ENCODE measurements around the gene ADGRV1.
"Not testable (repeated sequence)": the region's sequence is repeated elsewhere in the genome, so short reads cannot be mapped to it uniquely, and the experiment has no call there.

ADGRV1 gene

DNA sequence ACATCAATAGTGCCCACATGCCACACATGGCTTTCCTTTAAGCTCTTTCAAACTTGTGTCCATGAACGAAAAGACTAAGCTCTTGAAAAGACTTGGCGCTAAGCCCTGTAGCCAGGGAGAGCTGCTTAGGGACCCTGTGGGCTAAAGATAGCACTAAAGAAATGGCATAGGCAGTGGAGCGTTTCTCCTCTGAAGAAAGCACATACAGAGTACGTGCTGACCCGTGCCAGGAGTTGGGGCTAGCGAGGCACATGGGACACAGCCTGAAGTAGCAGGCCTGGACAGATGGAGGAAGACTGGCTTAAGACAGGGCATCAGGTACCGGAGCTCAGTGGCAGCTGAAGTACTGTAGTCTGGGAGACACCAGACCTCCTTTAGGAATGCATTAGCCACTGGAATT lies 39.7 kb downstream of the ADGRV1 start:
- Histone ChIP-seq H3K27ac (no peak overlapping the region), H3K4me3 (no peak overlapping the region), H3K36me3 (ENCODE audit: insufficient read depth, low read length) (no peaks in the 10 kb centered on the region), H3K9ac (ENCODE audit: insufficient read length) (no peak overlapping the region), H3K9me3 (ENCODE audit: low read depth, low read length) (no peaks in the 10 kb centered on the region)
- no peak for TF ChIP-seq EZH2 (IDR thresholded peaks at IDR 0.05)
- TF ChIP-seq FOXP2 (optimal IDR thresholded peaks at IDR 0.05; ENCODE audit: control extremely low read depth, extremely low read length, insufficient read depth), result no peak
- TF ChIP-seq POLR2AphosphoS5 (IDR thresholded peaks at IDR 0.05; ENCODE audit: borderline replicate concordance, low read depth, low read length), result no peak
- DNase-seq (ENCODE audit: low read depth, low spot score), result no peak

DNA sequence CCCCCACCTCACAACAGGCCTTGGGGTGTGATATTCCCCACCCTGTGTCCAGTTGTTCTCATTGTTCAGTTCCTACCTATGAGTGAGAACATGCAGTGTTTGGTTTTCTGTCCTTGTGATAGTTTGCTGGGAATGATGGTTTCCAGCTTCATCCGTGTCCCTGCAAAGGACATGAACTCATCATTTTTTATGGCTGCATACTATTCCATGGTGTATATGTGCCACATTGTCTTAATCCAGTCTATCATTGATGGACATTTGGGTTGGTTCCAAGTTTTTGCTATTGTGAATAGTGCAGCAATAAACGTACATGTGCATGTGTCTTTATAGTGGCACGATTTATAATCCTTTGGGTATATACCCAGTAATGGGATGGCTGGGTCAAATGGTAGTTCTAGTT lies 41.7 kb downstream of the ADGRV1 start:
- H3K36me3 ChIP-seq (ENCODE audit: insufficient read depth, low read length); DNase-seq (ENCODE audit: low read depth, low spot score); H3K9me3 ChIP-seq (ENCODE audit: low read depth, low read length); H3K9ac ChIP-seq (ENCODE audit: insufficient read length); H3K4me3 ChIP-seq; H3K27ac ChIP-seq: not testable (repeated sequence)

DNA sequence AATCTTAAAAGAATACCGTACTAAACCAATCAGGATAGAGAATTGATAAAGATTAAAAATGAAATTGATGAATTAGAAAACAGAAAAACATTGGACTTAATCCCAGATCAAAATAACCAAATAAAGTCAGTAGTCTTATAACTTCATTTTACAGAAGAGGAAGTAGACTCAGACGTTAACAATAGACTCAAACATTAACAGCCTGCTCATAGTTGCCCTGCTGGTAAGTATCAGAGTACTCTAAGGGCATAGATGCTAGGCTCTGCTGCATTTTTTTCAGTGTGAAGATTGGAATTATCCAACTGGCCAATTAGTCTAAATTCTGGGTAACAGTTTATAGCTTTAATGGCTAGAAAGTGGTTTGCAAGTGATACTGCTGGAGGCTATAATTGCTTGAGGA lies 42.9 kb downstream of the ADGRV1 start:
- H3K9me3 ChIP-seq (ENCODE audit: low read depth, low read length), result no peaks in the 10 kb centered on the region
- no peak overlapping the region for H3K27ac ChIP-seq
- no peak overlapping the region for H3K4me3 ChIP-seq
- no peak for DNase-seq (ENCODE audit: low read depth, low spot score)
- TF ChIP-seq EZH2 (IDR thresholded peaks at IDR 0.05) (no peak), FOXP2 (optimal IDR thresholded peaks at IDR 0.05; ENCODE audit: control extremely low read depth, extremely low read length, insufficient read depth) (no peak), POLR2AphosphoS5 (IDR thresholded peaks at IDR 0.05; ENCODE audit: borderline replicate concordance, low read depth, low read length) (no peak)
- H3K36me3 ChIP-seq (ENCODE audit: insufficient read depth, low read length), result no peaks in the 10 kb centered on the region
- H3K9ac ChIP-seq (ENCODE audit: insufficient read length), result no peak overlapping the region

DNA sequence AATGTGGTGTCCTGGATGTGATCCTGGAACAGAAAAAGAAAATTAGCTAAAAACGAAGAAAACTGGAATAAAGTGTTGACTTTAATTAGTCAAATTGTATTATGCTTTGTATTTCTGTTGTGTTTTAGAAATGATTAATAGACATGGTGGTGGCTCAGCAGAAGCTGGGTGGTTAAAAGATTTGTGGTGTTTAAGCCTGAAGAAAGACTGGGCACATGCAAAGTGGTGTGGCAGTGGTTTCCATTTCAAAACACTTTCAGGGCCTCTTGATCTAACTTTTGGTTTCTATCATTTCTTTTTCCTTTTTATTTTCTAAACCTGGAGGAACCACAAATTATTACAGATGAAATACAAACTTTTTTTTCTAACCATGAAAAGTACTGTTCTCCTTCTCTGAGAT lies 44.1 kb downstream of the ADGRV1 start:
- Histone ChIP-seq H3K9ac (ENCODE audit: insufficient read length) (no peak overlapping the region), H3K9me3 (ENCODE audit: low read depth, low read length) (no peaks in the 10 kb centered on the region)

DNA sequence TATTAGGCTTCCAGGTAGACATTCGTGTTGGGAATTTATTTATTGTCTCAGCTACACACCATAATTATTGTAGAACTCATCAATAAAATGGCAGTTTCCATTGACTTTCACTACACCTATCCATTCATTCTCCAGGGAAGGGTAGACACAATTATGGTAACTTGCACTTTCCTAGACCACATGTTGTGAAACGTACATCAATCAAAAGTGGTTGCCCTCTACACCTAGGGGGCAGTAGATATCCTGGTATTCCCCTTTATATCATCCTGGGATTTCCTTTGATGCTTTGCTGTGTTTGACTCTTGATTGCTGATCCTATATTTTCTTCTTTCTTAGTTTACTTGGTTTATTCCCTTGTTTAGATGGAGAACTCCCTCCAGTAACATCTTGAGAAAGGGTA lies 47.9 kb downstream of the ADGRV1 start:
- Histone ChIP-seq H3K9ac (ENCODE audit: insufficient read length) (no peak overlapping the region), H3K36me3 (ENCODE audit: insufficient read depth, low read length) (no peaks in the 10 kb centered on the region), H3K27ac (no peak overlapping the region), H3K4me3 (no peak overlapping the region), H3K9me3 (ENCODE audit: low read depth, low read length) (no peaks in the 10 kb centered on the region)
- no peak for TF ChIP-seq FOXP2 (optimal IDR thresholded peaks at IDR 0.05; ENCODE audit: control extremely low read depth, extremely low read length, insufficient read depth)
- no peak for TF ChIP-seq EZH2 (IDR thresholded peaks at IDR 0.05)
- no peak for TF ChIP-seq POLR2AphosphoS5 (IDR thresholded peaks at IDR 0.05; ENCODE audit: borderline replicate concordance, low read depth, low read length)
- no peak for DNase-seq (ENCODE audit: low read depth, low spot score)

More for the DNA sequence above, 44.1 kb downstream of the ADGRV1 start:
- DNase-seq (ENCODE audit: low read depth, low spot score), result no peak
- Histone ChIP-seq H3K36me3 (ENCODE audit: insufficient read depth, low read length) (no peaks in the 10 kb centered on the region), H3K27ac (no peak overlapping the region), H3K4me3 (no peak overlapping the region)
- TF ChIP-seq EZH2 (IDR thresholded peaks at IDR 0.05) (no peak), FOXP2 (optimal IDR thresholded peaks at IDR 0.05; ENCODE audit: control extremely low read depth, extremely low read length, insufficient read depth) (no peak), POLR2AphosphoS5 (IDR thresholded peaks at IDR 0.05; ENCODE audit: borderline replicate concordance, low read depth, low read length) (no peak)

DNA sequence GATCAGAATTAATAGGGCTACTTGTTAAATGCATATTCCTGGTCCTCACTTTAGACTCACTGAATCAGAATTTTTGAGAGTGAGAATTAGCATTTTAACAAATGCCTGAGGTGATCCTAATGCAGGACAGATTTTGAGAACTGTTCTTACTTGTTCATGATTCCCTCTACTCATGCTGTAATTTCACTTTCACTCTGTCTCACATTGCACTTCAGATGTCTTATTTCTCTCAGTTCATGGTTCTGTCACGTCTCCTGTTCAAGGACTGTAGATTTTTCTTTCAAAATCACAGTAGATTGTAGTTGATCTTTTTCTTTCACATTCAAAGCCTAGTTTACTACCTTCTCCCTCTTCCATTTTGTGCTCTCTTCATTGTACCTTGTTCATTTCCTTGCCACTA lies 54.3 kb downstream of the ADGRV1 start:
- Histone ChIP-seq H3K9ac (ENCODE audit: insufficient read length) (no peak overlapping the region), H3K9me3 (ENCODE audit: low read depth, low read length) (no peaks in the 10 kb centered on the region), H3K4me3 (no peak overlapping the region), H3K27ac (no peak overlapping the region), H3K36me3 (ENCODE audit: insufficient read depth, low read length) (no peaks in the 10 kb centered on the region)
- no peak for DNase-seq (ENCODE audit: low read depth, low spot score)
- TF ChIP-seq POLR2AphosphoS5 (IDR thresholded peaks at IDR 0.05; ENCODE audit: borderline replicate concordance, low read depth, low read length) (no peak), FOXP2 (optimal IDR thresholded peaks at IDR 0.05; ENCODE audit: control extremely low read depth, extremely low read length, insufficient read depth) (no peak), EZH2 (IDR thresholded peaks at IDR 0.05) (no peak)

- H3K4me3 ChIP-seq, result no peak overlapping the region
- H3K9ac ChIP-seq (ENCODE audit: insufficient read length), result no peak overlapping the region
- TF ChIP-seq POLR2AphosphoS5 (IDR thresholded peaks at IDR 0.05; ENCODE audit: borderline replicate concordance, low read depth, low read length), result no peak
- TF ChIP-seq FOXP2 (optimal IDR thresholded peaks at IDR 0.05; ENCODE audit: control extremely low read depth, extremely low read length, insufficient read depth), result no peak
- no peak for TF ChIP-seq EZH2 (IDR thresholded peaks at IDR 0.05)
- no peak for DNase-seq (ENCODE audit: low read depth, low spot score)
- no peaks in the 10 kb centered on the region for H3K36me3 ChIP-seq (ENCODE audit: insufficient read depth, low read length)
- H3K9me3 ChIP-seq (ENCODE audit: low read depth, low read length), result no peaks in the 10 kb centered on the region
- no peak overlapping the region for H3K27ac ChIP-seq
Observed at GRCh38 chr5:90613459-90613858, 54.9 kb downstream of the ADGRV1 start.

DNA sequence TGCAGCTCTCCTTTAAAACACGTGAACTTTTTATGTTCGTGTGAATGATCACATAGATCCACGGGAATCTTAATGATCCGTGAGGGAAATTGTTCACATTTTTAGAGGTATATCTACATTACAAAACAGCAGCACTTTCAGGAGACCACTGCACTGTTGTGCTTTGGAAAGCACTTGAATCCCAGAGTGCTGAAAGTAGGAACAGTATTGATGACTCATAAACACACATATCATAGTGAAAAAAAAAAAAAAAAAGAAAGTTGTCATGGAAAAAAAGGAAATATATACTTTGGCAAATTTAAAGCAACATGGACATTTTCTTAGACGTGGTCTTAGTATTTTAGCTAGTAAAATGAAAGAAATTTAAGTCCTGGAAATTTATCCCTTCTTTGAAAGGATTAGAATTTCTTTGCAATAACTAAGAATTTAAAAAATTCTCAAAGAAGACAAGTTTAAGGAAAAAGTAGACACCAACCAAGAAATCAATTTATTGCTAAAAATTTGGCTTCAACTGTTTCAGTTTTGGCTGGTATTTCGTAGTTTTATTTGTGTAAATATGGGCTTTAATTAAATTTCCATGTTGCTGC lies 55.4 kb downstream of the ADGRV1 start:
- Histone ChIP-seq H3K9me3 (ENCODE audit: low read depth, low read length) (no peaks in the 10 kb centered on the region), H3K9ac (ENCODE audit: insufficient read length) (no peak overlapping the region), H3K4me3 (no peak overlapping the region), H3K36me3 (ENCODE audit: insufficient read depth, low read length) (no peaks in the 10 kb centered on the region), H3K27ac (no peak overlapping the region)
- no peak for DNase-seq (ENCODE audit: low read depth, low spot score)
- TF ChIP-seq EZH2 (IDR thresholded peaks at IDR 0.05) (no peak), FOXP2 (optimal IDR thresholded peaks at IDR 0.05; ENCODE audit: control extremely low read depth, extremely low read length, insufficient read depth) (no peak), POLR2AphosphoS5 (IDR thresholded peaks at IDR 0.05; ENCODE audit: borderline replicate concordance, low read depth, low read length) (no peak)

DNA sequence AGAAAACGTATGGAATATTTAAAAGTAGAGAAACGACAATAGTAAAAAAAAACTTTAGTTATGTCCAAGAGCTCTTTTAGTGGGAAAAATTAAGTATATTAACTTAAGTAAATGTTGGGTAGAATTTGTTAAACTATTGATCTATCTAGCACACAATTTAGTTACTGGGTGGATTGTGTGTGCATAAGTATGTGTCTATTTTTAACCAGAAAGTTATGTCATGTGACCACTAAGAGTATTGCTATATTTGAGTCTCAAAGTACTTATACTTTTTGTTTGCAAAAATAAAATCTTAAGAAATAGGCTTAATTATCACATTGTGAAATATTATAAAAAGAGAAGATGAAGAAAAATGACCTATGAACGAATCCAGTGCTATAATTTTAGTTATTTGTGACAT lies 56.8 kb downstream of the ADGRV1 start:
- Histone ChIP-seq H3K9me3 (ENCODE audit: low read depth, low read length) (no peaks in the 10 kb centered on the region), H3K36me3 (ENCODE audit: insufficient read depth, low read length) (no peaks in the 10 kb centered on the region), H3K9ac (ENCODE audit: insufficient read length) (no peak overlapping the region), H3K4me3 (no peak overlapping the region), H3K27ac (no peak overlapping the region)
- DNase-seq (ENCODE audit: low read depth, low spot score), result no peak
- TF ChIP-seq EZH2 (IDR thresholded peaks at IDR 0.05) (no peak), FOXP2 (optimal IDR thresholded peaks at IDR 0.05; ENCODE audit: control extremely low read depth, extremely low read length, insufficient read depth) (no peak), POLR2AphosphoS5 (IDR thresholded peaks at IDR 0.05; ENCODE audit: borderline replicate concordance, low read depth, low read length) (no peak)

Measured in SK-N-MC (cell line).